Upper lobe of left lung (tissue), 4 donors: ENCODE data around the gene SSBP3.

Experiments
- EP300 ChIP-seq, 4 donors: sonication (generic); formaldehyde crosslinking; IDR thresholded peaks; one replicate each; pipeline ENCODE4 v1.5.1; 2017; ENCODE audit warnings: antibody characterized with exemption in 4 of 4, control low read depth in 2 of 4
- TF ChIP-seq, protein P1 (sequence below), 6 experiments: fragments of 450-650 bp in 4 of 6; fragments of 200-600 bp in 2 of 6; sonication (generic) in 2 of 6; IDR thresholded peaks; one replicate each; pipeline ENCODE4 v1.5.1; 2016 to 2019; ENCODE audit warnings: antibody characterized with exemption in 6 of 6

- no peak for TF ChIP-seq EP300 (IDR thresholded peaks at IDR 0.05)
- TF ChIP-seq, protein P1, sequence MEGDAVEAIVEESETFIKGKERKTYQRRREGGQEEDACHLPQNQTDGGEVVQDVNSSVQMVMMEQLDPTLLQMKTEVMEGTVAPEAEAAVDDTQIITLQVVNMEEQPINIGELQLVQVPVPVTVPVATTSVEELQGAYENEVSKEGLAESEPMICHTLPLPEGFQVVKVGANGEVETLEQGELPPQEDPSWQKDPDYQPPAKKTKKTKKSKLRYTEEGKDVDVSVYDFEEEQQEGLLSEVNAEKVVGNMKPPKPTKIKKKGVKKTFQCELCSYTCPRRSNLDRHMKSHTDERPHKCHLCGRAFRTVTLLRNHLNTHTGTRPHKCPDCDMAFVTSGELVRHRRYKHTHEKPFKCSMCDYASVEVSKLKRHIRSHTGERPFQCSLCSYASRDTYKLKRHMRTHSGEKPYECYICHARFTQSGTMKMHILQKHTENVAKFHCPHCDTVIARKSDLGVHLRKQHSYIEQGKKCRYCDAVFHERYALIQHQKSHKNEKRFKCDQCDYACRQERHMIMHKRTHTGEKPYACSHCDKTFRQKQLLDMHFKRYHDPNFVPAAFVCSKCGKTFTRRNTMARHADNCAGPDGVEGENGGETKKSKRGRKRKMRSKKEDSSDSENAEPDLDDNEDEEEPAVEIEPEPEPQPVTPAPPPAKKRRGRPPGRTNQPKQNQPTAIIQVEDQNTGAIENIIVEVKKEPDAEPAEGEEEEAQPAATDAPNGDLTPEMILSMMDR (IDR thresholded peaks at IDR 0.05), result no peak
These were observed 228.5 kb downstream of the SSBP3 start for GRCh38 chr1:54177726-54178125.
